HG02623 (cell line): ENCODE measurements around the gene GADD45GIP1.

ENCODE experiments used
- ATAC-seq: cut with Tn5 transposase; IDR thresholded peaks from one replicate; pipeline ENCODE4 v1.9.1; 2021; ENCODE audit warnings: moderate library complexity; ENCODE audit not compliant: unreplicated experiment

GADD45GIP1 gene

DNA sequence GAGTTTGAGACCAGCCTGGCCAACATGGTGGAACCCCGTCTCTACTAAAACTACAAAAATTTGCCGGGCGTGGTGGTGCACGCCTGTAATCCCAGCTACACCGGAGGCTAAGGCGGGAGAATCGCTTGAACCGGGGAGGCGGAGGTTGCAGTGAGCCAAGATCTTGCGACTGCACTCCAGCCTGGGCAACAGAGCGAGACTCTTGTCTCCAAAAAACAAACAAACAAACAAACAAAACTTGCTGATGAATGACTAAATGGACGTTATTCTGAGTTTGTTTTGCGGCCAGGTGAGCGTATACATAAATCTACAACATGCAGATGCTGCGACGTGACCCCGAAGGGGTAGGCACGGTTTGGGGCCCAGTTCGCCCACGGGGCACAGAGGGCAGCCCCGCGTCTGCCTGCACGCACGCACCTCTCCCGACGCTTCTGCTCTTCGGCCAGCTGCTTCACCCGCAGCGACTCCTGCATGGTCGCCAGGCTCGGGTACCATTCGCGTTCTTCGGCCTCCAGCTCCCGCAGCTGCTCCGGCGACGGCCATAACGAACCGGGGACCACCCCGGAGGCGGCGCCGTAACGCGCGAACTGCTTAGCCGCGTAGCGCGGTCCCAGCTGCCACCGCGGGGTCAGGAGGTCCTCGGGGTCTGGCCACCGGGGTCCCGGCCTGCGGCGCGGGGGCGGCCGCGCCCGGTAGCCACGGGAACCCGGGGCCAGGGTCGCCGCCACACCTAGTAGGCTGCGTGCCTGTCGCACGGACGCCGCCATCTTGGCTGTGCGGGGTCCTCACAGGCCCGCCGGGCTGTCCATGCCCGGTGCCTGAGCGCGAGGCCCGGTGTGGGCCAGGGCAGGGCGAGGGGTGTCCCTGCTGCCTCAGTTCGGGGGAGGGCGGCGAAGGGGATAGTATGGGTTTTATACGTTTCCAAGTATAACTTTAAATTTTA is at the start of gene GADD45GIP1:
TSS of gene GADD45GIP1 (minus strand) at position 778 of the 943 bp plus-strand sequence. CDS start at position 767, 11 bp downstream.
- no peak for ATAC-seq

DNA sequence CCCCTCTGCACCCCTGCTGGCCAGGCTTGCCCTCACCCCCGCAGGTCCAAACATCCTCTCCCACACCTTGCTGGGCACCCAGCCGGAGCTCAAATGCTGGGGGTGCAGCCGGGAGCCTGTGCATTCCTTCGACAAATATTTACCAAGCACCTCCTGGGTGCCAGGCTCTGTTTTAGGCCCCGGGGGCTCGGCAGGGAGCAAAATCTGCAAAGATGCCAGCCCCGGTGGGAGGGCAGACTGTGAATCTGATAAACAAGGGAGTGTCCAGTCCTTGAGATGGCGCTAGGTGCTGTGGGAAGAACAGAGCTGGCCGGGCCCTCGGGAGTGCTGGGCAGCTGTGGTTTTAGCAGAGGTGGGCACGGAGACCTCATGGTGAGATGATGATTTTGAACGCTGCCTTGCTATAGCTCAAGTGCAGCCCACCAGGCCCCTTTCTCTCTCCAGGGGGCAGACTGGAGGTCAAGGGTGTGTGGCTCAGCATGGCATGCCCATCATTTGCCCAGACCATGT is 48.9 kb upstream of the GADD45GIP1 start:
- no peak for ATAC-seq

DNA sequence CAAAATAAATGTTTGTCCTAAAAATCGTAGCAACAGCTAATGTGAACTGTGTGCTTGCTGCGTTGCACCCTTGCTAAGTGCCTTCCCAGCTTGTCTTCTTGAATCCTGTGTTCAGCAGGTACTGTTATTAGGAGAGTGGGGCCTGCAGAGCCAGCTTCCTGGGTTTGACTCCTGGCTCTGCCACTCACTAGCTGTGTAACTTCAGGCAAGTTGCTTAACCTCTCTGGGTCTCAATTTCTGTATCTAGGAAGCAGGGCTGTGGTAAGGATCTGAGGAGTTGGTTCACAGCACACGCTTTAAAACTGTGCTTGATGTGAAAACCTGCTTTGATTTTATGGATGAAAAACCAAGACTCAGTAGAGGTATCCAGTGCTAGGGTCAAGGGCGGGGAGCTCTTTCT is 48.2 kb upstream of the GADD45GIP1 start:
- ATAC-seq: no peak

DNA sequence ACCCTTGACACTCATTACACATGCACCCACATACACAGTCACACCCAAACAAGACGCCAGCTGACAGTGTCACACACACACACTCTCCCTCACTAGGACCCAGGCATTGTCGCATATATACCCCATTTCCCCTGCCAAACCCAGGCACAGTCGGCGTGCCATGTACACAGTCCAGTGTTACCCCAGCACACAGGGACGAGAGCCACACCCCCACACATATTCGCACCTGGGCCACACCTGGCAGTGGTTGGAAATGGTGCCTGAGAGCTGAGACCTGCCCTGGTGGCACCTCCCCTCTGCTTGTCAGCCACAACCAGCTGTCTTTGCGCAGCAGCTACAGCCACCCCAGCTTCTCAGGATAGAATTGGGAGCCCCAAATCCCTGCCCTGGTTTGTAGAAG is 47.2 kb upstream of the GADD45GIP1 start:
- ATAC-seq: no peak

DNA sequence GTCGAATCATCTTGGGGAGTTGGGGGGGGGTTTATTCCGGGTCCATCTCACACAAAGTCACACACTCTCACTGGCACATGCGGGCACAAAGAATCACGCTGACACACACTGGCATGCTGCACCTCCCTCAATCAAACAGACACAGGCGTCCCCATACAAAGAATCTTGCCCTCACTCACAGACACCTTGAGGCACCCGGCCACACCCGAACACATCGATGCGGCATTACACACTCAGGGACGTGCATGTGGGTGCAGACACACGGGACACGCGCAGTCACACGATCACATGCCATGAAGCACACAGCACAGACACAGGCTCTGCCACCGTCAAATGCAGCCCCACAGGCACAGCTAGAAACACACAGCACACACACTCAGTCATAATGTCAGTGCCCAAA is 46.1 kb upstream of the GADD45GIP1 start:
- no peak for ATAC-seq

DNA sequence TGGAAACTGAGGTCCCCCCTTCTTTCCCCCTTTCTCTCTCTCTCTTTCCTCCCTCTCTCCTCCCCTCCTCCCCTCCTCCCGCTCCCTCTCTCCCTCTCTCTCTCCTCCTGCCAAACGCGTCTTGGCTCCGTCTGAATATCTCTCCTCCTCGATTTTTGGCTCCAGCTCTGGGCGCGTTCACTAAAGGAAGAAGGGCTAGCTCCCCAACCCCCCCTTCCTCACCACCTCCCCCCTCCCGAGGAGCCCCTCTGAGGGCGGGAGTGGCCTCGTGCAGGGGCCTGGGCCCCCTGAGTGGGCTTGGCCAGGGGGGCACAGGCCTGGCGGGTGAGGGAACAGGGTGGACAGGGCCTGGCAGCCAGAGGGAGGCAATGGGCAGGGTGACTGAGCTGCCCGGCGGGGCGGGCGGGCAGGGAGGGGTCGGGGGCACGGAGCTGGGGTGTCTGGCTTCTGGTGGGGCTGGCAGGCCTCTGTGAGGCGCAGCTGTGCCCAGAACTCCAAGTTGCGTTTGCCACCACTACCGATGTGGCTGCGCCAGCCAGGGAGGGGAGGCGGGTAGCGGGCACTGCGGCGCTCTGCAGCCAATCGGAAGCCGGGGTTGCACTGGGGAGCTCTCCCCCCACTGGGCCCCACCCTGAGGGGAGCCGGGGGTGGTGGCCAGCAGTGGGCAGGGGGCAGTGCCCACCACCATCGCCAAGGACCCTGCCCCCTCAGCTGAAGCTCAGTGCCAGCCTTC is 45.3 kb upstream of the GADD45GIP1 start:
- no peak for ATAC-seq

DNA sequence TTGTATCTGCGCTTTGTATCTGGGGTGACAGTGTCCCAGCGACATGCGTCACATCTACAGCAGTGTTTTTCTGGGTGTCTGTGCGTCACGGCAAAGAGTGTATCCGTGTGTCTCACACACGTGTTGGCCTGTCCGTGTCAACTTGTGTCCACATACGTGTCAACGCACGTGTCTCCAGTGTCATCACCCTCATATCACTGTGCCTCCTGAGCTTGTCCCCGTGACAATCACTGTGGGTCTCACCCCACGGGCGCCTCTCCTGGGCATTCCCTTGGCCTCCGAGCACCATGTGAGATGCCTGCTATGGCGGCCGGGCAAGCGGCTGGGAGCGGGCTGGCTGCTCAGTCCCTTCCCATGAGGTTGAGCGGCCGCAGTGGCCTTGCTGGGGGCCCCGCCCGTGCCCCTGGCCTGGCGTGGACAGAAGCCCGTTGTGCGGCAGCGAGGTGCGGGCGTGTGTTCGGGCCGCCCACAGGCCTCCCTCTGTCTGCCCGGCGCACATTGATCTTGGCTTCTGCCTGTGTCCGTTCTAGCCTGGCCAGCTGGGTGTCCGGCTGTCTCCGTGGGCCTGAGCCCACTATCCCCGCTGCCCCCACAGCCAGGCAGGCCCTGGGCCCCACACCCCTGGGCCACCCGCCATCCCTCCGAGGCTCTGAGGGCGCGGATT is 44.6 kb upstream of the GADD45GIP1 start:
- ATAC-seq: no peak

DNA sequence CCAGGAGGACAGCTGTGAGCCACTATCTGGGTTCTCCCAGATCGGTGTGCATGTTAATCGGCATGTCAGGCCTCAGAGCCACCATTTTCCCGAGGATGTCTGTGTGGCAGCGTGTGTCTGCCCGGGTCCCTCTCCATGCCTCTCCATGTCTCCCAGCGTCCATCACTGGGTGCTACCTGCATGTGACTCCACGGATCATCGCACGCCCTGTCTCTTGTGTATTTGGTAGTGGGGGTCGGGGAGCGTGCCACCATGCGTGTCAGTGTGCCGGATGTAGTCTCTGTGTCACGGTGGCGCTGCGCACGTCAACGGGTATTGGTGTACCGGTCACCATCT is 44.1 kb upstream of the GADD45GIP1 start:
- no peak for ATAC-seq

DNA sequence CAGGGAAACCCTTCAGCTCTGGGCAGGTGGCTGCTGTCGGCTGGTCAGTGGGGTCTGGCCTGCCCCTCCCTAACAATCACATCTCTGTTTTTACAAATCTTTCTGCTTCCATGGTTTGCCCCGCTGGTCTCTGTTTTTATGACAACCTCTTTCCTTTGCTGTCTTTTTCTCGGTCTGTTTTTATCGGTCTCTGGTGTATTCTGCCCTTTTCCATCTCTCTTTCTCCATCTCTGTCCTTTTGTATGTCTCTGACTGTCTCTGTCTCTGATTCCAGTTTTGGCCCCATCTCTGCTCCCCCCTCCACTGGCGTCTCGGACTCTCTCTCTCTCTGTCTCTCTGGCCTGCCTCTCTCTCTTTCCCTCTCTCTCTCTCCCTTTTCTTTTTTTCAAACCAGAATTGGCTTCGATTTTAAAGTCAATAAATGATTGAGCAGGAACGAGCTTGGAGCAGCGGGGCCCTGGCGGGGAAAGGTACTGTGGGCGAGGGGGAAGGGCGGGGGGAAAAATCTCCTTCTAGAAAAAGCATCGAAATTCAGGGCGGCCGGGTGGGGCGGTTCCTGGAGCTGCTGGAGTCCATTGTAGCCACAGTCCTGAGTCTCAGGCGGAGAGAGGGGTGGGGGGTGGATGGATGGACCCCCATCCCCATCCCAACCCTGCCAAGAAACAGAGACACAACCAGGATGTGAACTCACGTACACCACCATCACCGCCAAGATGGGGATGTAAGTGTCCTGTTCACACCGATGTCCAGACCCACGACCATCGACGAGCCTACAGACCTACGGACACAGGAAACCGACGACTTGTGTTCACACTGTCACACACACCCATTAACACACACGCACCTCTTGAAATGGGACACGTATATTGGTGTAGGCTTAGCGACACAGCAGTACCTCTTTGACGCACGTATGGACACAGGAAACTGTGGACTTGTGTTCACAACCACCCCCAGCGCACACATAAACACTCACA is 41.2 kb upstream of the GADD45GIP1 start:
- no peak for ATAC-seq

DNA sequence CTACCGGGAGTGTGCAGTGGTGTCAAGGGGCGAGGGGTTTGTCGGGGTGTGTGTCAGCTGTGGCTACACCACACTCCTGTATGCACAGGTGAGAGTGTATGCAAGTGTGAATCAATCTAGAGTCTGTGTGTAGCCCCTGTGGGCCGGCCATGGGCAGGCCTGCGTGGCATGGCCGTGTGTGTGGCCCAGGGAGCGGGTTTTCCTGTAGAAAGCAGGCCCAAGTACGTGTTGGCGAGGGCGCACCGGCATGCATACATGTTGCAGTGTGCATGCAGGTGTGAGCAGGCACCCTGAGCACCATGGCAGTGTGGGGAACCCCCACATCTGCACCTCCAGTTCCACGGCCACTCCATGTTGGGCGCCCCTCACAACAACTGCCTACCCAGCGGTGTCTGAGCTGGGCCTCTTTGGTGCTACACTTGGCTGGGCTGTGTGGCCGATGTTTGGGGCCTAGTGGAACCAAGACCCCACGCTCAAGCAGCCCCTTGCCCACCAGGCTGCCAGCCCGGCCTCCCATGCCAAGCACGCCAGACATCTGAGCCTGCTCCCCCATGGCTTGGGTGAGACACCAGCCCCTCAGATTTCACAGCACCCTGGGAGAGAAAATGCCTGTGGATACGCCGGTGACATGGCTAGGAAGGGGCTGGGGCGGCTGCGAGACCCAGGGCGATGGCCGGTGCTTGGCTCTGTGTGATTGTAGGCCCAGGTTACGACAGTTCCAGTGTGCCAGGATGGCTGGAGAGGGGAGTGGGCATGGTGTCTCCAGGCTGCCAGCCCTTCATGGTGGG is 40.4 kb upstream of the GADD45GIP1 start:
- ATAC-seq: no peak

DNA sequence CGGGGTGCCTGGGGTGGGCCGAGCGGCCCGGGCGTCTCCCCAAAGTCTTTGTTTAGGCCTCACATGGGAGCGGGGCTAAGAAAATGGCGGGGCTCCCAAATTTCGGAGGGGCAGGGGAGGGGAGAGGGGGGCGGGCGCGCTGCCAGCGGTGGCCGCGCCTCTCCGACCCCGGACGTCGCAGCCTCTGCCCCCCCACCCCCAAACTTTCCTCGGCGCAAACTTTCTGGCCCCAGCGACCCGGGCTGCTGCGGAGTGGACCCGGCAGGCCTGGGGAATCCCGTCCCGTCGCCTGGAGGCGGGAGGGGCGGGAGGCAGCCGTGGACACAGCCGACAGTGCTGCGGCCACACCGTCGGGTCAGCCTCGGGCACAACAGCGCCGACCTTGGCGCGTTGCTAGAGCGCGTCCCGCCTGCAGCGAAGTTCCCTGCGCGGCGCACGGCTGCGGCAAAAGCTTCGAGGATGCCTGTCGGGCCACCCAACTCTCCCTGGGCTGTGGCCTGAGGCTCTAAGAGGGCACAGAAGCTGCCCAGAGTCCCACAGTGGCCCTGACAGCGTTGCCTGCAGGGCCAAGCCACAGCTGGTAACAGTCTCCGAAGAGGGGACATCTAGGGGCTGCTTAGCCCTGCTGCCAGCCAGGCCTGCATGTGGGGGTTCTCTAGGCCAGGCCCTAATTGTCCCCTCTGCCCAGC is 39.5 kb upstream of the GADD45GIP1 start:
- ATAC-seq: no peak

DNA sequence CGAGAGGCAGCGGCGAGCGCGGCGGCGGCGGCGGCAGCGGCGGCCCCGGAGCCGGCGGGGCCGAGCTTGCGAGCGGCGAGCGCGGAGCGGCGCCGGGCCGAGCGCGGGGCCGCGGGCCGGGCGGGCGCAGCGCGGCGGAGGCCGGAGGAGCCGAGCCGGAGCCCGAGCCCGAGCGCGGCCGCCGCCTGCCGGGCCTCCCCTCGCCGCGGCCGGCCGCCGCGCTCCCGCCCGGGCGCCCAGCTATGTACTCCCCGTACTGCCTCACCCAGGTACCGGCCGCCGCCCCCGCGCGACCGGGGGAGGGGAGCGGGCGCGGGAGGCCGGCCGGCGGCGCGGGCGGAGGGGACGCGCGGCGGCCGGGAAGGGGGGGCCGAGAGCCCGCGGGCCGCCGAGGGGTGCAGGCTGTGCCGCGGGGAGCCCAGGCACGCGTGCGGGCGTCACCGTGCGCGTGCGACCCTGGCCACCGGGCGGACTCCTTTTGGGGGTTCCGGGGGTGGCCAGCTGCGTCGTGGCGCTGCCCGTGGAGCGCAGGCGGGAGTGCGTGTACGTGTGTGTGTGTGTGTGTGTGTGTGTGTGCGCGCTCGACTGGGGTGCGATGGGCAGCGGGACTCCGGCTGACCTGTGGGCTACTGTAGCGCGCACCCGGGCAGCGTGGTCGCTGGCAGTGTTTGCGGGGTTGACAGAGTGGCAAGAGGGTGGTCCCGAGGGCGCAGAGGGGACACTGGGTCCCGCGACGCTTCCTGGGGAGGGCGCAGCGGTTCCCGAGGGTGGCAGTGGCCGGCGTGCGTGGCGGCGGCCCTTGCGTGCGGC is 38.8 kb upstream of the GADD45GIP1 start:
- ATAC-seq: no peak

DNA sequence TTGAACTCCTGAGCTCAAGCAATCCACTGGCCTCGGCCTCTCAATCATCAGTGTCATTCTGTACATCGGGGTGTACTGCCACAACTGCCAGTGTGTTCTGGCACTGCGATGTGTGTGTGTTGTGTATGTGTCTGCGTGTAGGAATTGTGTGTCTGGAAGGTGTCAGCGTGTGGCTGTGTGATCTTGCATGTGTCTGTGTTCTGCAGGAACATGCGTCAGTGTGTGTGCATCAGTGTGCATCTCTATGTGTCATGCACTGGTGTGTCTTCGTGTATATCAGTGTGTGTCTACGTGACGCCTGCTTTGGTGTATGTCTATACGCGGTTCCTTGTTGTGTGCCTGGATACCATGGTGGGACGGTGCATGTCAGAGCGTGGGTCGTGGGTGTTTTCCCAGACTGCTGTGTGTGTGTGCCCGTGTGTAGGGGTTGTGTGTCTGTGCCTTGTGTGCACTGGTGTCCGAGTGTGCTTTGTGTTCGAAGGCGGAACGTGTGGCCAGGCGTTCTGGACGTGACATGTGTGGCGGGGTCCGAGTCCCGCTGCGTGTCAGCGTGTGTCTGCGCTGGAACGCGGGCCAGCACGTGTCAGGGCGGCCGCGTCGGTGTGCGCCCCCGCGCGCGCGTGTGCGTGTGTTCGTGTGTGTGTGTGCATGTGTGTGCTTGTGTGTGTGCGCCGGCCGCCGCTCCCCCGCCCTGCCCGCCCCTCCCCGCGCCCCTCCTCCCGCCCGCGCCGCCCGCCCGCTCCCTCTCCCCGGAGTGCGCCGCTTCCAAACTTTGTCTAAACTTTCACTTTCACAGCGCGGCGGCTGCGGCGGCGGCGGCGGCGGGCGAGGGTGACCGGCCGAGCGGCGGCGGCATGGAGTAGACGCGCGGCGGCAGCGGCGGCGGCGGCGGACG is 37.9 kb upstream of the GADD45GIP1 start, which contains the start of gene NFIX:
TSS of gene NFIX (plus strand) at position 775 of the 895 bp plus-strand sequence. CDS start 363 bp downstream, outside the sequence.
- ATAC-seq: no peak

DNA sequence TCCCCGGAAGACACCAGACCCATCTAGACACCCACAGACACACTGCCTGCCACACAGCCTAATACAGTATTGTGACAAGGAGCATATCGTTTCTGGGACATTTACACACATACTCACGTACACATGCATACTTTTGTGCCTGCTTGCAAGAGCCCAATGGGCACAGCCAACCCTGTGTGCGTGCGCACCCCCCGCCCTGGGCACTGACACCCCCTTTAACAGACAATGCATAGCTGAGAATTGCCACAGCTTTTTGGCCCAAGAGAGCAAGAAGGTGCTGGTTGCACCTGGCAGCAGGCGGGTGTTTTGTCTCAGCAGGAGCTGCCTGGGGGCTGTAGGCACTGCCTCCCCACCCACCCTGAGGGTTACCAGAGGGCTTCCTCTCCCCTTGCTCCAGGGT is 36.5 kb upstream of the GADD45GIP1 start:
- ATAC-seq: no peak

DNA sequence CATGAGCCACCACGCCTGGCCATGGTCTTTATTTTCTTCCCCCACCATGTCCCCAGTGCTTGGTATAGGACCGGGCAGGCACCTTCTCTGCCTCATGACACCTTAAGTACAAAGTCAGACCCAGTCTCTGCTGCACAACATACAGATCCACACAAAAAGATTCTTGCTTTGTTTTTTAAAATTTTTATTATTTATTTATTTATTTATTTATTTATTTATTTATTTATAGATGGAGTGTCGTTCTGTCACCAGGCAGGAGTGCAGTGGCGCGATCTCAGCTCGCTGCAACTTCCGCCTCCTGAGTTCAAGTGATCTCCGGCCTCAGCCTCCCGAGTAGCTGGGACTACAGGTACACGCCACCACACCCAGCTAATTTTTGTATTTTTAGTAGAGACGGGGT is 35.7 kb upstream of the GADD45GIP1 start:
- no peak for ATAC-seq

DNA sequence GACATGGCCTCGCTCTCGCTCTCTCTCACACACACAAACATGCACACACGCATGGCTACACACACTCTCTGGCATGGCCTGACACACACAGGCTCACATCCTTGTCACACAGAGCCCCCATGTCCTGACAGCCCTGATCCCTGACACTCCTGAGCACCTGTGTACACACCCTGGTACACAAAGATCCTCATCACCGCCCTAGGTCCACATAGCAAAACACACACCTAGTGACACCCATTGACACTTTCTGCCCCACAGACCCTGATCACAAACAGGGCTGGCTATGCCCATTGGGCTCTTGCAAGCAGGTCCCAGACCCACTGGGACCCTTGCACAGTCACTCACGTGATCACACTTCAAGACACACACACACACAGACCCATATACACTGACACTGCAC is 34.3 kb upstream of the GADD45GIP1 start:
- no peak for ATAC-seq

DNA sequence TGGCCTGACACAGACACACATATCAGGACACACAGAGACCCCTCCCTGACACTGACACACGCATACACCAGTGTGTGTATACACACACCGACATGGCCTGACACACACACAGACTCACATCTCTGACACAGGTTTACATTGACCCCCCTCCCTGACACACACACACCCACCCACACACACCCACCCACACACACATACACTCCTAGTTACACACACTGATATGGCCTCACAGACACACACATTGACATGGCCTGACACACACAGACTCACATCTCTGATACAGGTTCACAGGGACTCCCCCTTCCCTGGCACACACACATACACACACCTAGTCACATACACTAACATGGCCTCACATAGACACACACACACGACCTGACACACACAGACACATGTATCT is 33.8 kb upstream of the GADD45GIP1 start:
- ATAC-seq: no peak
